K562 (cell line): Measurements from ENCODE around the gene CTRB2. TPM values are rescaled to one million over a fixed set of nuclear protein-coding genes. Genes with fewer than 3 reads are reported as not detected.

Experiments used
- ATAC-seq: fragments of 200-7000 bp; cut with Tn5 transposase; 3 replicates; pipeline ENCODE4 v1.9.1; 2020; ENCODE audit warnings: moderate library complexity
- BruUV-seq: library from RNA; stranded (reverse); fragments of 400-500 nt; replicated peaks from 2 replicates; lab custom pipeline; 2021; lab: Mats Ljungman, UMichigan
- CTCF ChIA-PET: fragments of 300-600 bp; formaldehyde crosslinking; extraction: SDS; loops from one replicate; lab custom pipeline; 2021; ENCODE audit warnings: low intra/inter-chr PET ratio; lab: Yijun Ruan, JAX
- POLR2A ChIA-PET: fragments of 300-600, 350-650 bp; sonication (Branson Sonifier 250); formaldehyde crosslinking; extraction: SDS; loops from one replicate; lab custom pipeline; 2021; ENCODE audit warnings: antibody characterized with exemption, inconsistent platforms; lab: Yijun Ruan, JAX
- DNase-seq, 4 experiments: peaks; one replicate each; pipeline versions ENCODE4 v3.0.0 to v3.0.0-alpha.2; 2011 to 2018; ENCODE audit warnings: low spot score in 3 of 4, mixed read lengths in 3 of 4; ENCODE audit errors: extremely low read depth in 1 of 4
- FAIRE-seq: peaks from 2 replicates; lab custom pipeline; 2011; peaks lifted over from hg19 to GRCh38; lab: Jason Lieb, UNC
- H2AFZ ChIP-seq: 2 replicates; pipeline ENCODE4 v1.6.0; 2011; ENCODE audit warnings: low read depth, low read length, control low read depth, inconsistent platforms
- H3K27ac ChIP-seq: fragments of 200-600 bp; 3 replicates; pipeline ENCODE4 v1.8.0; 2011; ENCODE audit warnings: low read depth, mild to moderate bottlenecking, control low read depth, inconsistent platforms, low read length, moderate library complexity, mixed read lengths; ENCODE audit errors: extremely low read depth
- H3K27me3 ChIP-seq, 2 experiments: fragments of 300-600 bp in 1 of 2; 2 replicates in 1 of 2; 3 replicates in 1 of 2; pipeline versions ENCODE4 v1.6.0 to v1.8.0; 2011; ENCODE audit warnings: inconsistent platforms in 2 of 2, low read length in 2 of 2, mild to moderate bottlenecking in 1 of 2, mixed read lengths in 1 of 2, moderate library complexity in 1 of 2; ENCODE audit not compliant: control insufficient read depth in 2 of 2, insufficient read depth in 2 of 2
- H3K36me3 ChIP-seq: fragments of 300-600 bp; 3 replicates; pipeline ENCODE4 v1.8.0; 2011; ENCODE audit warnings: mild to moderate bottlenecking, low read length, inconsistent platforms; ENCODE audit not compliant: control insufficient read depth, insufficient read depth
- H3K4me1 ChIP-seq, 2 experiments: fragments of 200-600 bp in 1 of 2; replicated peaks in 1 of 2; 2 replicates in 1 of 2; 3 replicates in 1 of 2; pipeline versions ENCODE4 v1.5.1 to v1.8.0; 2011; ENCODE audit warnings: inconsistent platforms in 2 of 2, low read length in 2 of 2, mild to moderate bottlenecking in 1 of 2, mixed read lengths in 1 of 2, moderate library complexity in 1 of 2; ENCODE audit not compliant: control insufficient read depth in 2 of 2, insufficient read depth in 2 of 2
- H3K4me2 ChIP-seq: 2 replicates; pipeline ENCODE4 v1.6.1; 2011; ENCODE audit warnings: low read length, control low read depth, inconsistent platforms, mixed read lengths; ENCODE audit not compliant: insufficient read depth
- H3K4me3 ChIP-seq: fragments of 200-600 bp; sonication (generic), shearing (Covaris generic); 2 replicates; pipeline ENCODE4 v1.5.1; 2016; ENCODE audit warnings: control low read depth, inconsistent platforms
- H3K79me2 ChIP-seq: fragments of 200-600 bp; 3 replicates; pipeline ENCODE4 v1.8.0; 2011; ENCODE audit warnings: low read length, inconsistent platforms; ENCODE audit not compliant: control insufficient read depth, insufficient read depth
- H3K9ac ChIP-seq, 2 experiments: 2 replicates each; pipeline versions ENCODE4 v1.6.0 to v1.6.1; 2011; ENCODE audit warnings: low read depth in 2 of 2, low read length in 2 of 2, control low read depth in 1 of 2, inconsistent platforms in 1 of 2, mild to moderate bottlenecking in 1 of 2, mixed read lengths in 1 of 2; ENCODE audit not compliant: insufficient read depth in 1 of 2
- H3K9me1 ChIP-seq: one replicate; pipeline ENCODE4 v1.6.0; 2011; ENCODE audit warnings: inconsistent platforms, mild to moderate bottlenecking, low read length, moderate library complexity; ENCODE audit not compliant: control insufficient read depth, insufficient read depth
- H3K9me3 ChIP-seq: replicated peaks from 2 replicates; pipeline ENCODE4 v1.5.1; 2011; ENCODE audit warnings: low read depth, low read length, inconsistent platforms; ENCODE audit not compliant: control insufficient read depth, insufficient read depth
- H4K20me1 ChIP-seq: replicated peaks from 2 replicates; pipeline ENCODE4 v1.6.1; 2011; ENCODE audit warnings: low read length, inconsistent platforms, mixed read lengths; ENCODE audit not compliant: control insufficient read depth, insufficient read depth
- SAFB ChIP-seq: fragments of 200-400 bp; formaldehyde crosslinking; IDR thresholded peaks from 2 replicates; pipeline ENCODE4 v1.6.1; 2017; ENCODE audit warnings: low read depth, low read length, borderline replicate concordance
- VEZF1 ChIP-seq: fragments of 200-800 bp; sonication (Bioruptor generic); IDR thresholded peaks from 2 replicates; pipeline ENCODE4 v1.6.1; 2017; ENCODE audit warnings: missing genetic modification characterization, missing compliant biosample characterization
- ZNF280A ChIP-seq: fragments of 450-650 bp; IDR thresholded peaks from 2 replicates; pipeline ENCODE4 v1.6.1; 2018; ENCODE audit warnings: mild to moderate bottlenecking, low read depth; ENCODE audit not compliant: partially characterized antibody
- ZNF395 ChIP-seq: fragments of 200-800 bp; sonication (Bioruptor generic); IDR thresholded peaks from 2 replicates; pipeline ENCODE4 v1.6.1; 2017; ENCODE audit warnings: missing genetic modification characterization, missing compliant biosample characterization
- WGBS: fragments of 100-300 bp; shearing (Covaris generic); methylation state at CpG from one replicate; pipeline ENCODE4 v1.1.6; 2016; ENCODE audit warnings: low coverage, mixed read lengths; ENCODE audit not compliant: insufficient coverage; ENCODE audit errors: missing lambda C conversion rate; 5-methylcytosine and 5-hydroxymethylcytosine counted together
- in situ Hi-C: fragments of 300-500 bp; cut with MboI; formaldehyde crosslinking; loops from 4 replicates; pipeline ENCODE4 v1.15.0; 2018; ENCODE audit warnings: inconsistent platforms, mixed read lengths
- intact Hi-C: fragments of 100-400 bp; cut with micrococcal nuclease; formaldehyde crosslinking; loops from 2 replicates; pipeline ENCODE4 v1.14.2; 2022
- polyA plus RNA-seq, 8 experiments: library from polyadenylated mRNA; depleted of rRNA in 4 of 8; stranded (reverse) in 5 of 8; unstranded in 3 of 8; fragments of >200 nt; fragmentation: Nextera tagmentation in 2 of 8; fragmentation: Illumina TruSeq in 1 of 8; extraction: Ambion mirVana in 2 of 8; extraction: Trizol in 1 of 8; gene quantifications; 2 replicates each; pipeline versions ENCODE4 v1.2.1 to v1.2.3, GENCODE V29; 2011 to 2014; ENCODE audit warnings: inconsistent platforms in 1 of 8, missing spikeins in 1 of 8
- total RNA-seq, 7 experiments: library from RNA; depleted of rRNA in 6 of 7; stranded (reverse); fragments of >200 nt in 6 of 7; fragmentation: Illumina TruSeq in 2 of 7; extraction: Trizol in 2 of 7; gene quantifications; 2 replicates each; pipeline versions ENCODE4 v1.2.1 to v1.2.3, GENCODE V29; 2011 to 2021; ENCODE audit warnings: low replicate concordance in 1 of 7

CTRB2 gene
- total and polyA plus RNA-seq, 9 of the 15 experiments (the other 6 are each of a cell fraction or from before 2014, with no cell fraction given) = 5.1 TPM; not detected in 8

DNA sequence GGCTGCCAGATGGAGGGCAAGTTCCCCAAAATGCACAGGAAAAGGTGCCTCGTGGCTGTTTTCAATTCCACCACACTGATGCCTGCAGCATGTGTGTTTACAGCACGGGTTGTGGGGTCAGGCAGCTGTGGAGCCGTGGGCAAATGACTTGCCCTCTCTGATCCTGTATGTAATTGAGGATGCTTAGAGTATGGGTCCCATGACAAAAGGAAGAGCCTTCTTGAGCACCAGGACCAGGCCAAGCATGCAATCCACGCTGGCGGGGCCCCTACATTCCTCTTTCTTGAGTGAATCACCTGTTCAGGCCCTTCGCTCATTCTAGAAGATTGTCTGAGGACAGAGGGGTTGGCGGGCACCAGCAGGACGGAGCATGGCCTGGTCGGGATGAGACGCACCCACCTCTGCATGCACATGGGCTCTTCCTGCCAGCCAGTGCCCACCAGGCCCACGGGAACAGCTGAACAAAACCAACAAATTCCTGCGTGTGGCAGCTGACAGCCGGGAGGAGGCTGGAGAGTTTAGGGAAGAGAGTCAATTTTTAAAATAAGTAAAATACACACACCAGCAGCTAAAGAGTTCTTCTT is 1.4 kb upstream of the CTRB2 start:
- in situ Hi-C loops (loop anchor here (25.0 kb wide), 1 partner anchor 1979 kb away; the partner anchor contains the start of genes MON1B and SYCE1L), intact Hi-C loops (no loop called here)
- TF ChIP-seq ZNF395 (CRISPR knock-in tag) (no peak), SAFB (no peak), ZNF280A (no peak), VEZF1 (CRISPR knock-in tag) (no peak)
- no TSS peak for BruUV-seq
- FAIRE-seq (no peak), DNase-seq (no peak), ATAC-seq (no peak)
- no peak overlapping the region for H3K4me3 ChIP-seq
- H3K4me1 ChIP-seq = peaks cover 0 to 17% of the 10 kb centered on the region in 2 experiments; a peak in 2 of 5 replicates
- no peaks in the 10 kb centered on the region for H3K9me3 ChIP-seq
- H3K27me3 ChIP-seq = peaks cover 39 to 84% of the 10 kb centered on the region in 2 experiments
- CTCF ChIA-PET = no interaction called here
- H3K4me2 ChIP-seq = no peak overlapping the region
- H4K20me1 ChIP-seq = no peaks in the 10 kb centered on the region
- H2AFZ ChIP-seq = no peak overlapping the region
- no peaks in the 10 kb centered on the region for H3K9me1 ChIP-seq
- WGBS = 6% methylated on average over 13 of the region's 13 CpGs
- no peak overlapping the region for H3K9ac ChIP-seq
- no peak overlapping the region for H3K27ac ChIP-seq
- no peaks in the 10 kb centered on the region for H3K36me3 ChIP-seq
- no peaks in the 10 kb centered on the region for H3K79me2 ChIP-seq
- POLR2A ChIA-PET = no interaction called here
